ENCODE results near the gene ZMYND8. TPM values are rescaled to one million over a fixed set of nuclear protein-coding genes. Genes with fewer than 3 reads are reported as not detected.
A peak's percentile ranks its signal among the peaks of the same experiment; 100 is the strongest.

The ZMYND8 gene
- polyA plus RNA-seq, 3 donors = 1.4 to 13.8 (median 5.8) TPM

DNA sequence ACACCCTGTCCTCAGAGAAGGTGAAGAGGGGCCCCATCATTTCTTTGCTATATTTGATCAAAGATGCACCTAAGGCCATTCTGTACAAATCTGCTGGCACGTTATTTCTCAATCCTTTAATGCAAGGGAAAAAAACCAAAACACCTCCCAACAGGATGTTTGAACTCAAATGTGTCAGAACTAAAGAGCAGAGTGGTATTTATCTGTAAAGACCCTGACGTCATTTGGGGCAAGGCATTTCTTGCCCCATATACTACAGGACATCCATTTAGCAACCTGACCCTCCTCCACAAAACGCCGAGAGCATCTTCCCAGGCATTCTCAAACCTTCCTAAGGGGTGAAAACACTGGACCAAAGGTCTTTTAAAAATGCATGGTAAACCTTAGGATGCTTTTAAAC is 50.8 kb downstream of the ZMYND8 start:
- no peak overlapping the region for H3K9ac ChIP-seq (ENCODE audit: insufficient read depth, low read length, poor library complexity, severe bottlenecking)
- Mint-ChIP-seq H3K27me3 (ENCODE audit: low read depth in 3 of 3) (peaks cover 0 to 3% (median 0%) of the 10 kb centered on the region in 3 donors), H3K36me3 (peaks cover 56 to 93% of the 10 kb centered on the region in 2 donors), H3K27ac (no peak overlapping the region), H3K4me1 (peaks cover 5% of the 10 kb centered on the region), H3K9me3 (no peaks in the 10 kb centered on the region), H3K4me3 (no peak overlapping the region)
- DNase-seq = no peak
- H3K9me3 ChIP-seq (replicated peaks in 1 of 2; ENCODE audit: control insufficient read depth in 1 of 2, insufficient read depth in 1 of 2, low read length in 2 of 2) = no peaks in the 10 kb centered on the region
- no peak overlapping the region for H3K4me2 ChIP-seq (replicated peaks; ENCODE audit: extremely low read depth, low read length, poor library complexity, severe bottlenecking)
- H3K27me3 ChIP-seq (ENCODE audit: control insufficient read depth in 2 of 2, insufficient read depth in 2 of 2, low read length in 2 of 2) = no peaks in the 10 kb centered on the region
- H3K4me3 ChIP-seq (replicated peaks in 1 of 3; ENCODE audit: low read depth in 2 of 3, low read length in 3 of 3) = no peak overlapping the region
- no peak overlapping the region for H3K27ac ChIP-seq (ENCODE audit: low read depth in 1 of 2, low read length in 2 of 2)
- TF ChIP-seq, protein P1, sequence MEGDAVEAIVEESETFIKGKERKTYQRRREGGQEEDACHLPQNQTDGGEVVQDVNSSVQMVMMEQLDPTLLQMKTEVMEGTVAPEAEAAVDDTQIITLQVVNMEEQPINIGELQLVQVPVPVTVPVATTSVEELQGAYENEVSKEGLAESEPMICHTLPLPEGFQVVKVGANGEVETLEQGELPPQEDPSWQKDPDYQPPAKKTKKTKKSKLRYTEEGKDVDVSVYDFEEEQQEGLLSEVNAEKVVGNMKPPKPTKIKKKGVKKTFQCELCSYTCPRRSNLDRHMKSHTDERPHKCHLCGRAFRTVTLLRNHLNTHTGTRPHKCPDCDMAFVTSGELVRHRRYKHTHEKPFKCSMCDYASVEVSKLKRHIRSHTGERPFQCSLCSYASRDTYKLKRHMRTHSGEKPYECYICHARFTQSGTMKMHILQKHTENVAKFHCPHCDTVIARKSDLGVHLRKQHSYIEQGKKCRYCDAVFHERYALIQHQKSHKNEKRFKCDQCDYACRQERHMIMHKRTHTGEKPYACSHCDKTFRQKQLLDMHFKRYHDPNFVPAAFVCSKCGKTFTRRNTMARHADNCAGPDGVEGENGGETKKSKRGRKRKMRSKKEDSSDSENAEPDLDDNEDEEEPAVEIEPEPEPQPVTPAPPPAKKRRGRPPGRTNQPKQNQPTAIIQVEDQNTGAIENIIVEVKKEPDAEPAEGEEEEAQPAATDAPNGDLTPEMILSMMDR (IDR thresholded peaks at IDR 0.05) = no peak
- no CpG with 5 or more reads among the region's 4 CpGs for WGBS (ENCODE audit: insufficient coverage)
- H2AFZ ChIP-seq (ENCODE audit: insufficient read depth, low read depth, low read length, poor library complexity, severe bottlenecking) = no peak overlapping the region
- no peaks in the 10 kb centered on the region for H3K4me1 ChIP-seq (ENCODE audit: control insufficient read depth in 1 of 2, insufficient read depth in 2 of 2, low read length in 2 of 2)
- H3K79me2 ChIP-seq (ENCODE audit: insufficient read depth, low read length) = peaks cover 52% of the 10 kb centered on the region
- H3K36me3 ChIP-seq (replicated peaks in 1 of 2; ENCODE audit: control insufficient read depth in 1 of 2, insufficient read depth in 2 of 2, low read length in 2 of 2) = peaks cover 64 to 92% of the 10 kb centered on the region in 2 donors
- H4K20me1 ChIP-seq (ENCODE audit: insufficient read depth, low read length) = peaks cover 21% of the 10 kb centered on the region
- intact Hi-C loops (cut with micrococcal nuclease) = no loop called here

DNA sequence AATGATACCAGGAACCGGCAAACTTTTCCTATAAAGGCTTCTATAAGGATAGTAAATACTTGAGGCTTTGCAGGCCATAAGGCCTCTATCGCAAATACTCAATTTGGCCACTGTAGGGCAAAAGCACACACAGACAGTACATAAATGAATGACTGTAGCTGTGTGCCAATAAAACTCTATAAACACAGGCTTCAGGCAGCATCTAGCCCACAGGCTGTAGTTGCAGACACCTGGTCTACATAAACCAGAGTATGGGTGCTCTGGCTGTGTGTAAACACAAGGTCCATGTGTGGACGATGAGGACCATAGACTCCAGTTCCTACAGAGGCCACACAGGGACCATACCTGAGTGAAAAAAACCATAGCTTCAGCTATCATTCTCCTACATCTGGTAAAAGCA is 52.2 kb downstream of the ZMYND8 start:
- whole genome bisulfite sequencing (ENCODE audit: insufficient coverage) = no CpG with 5 or more reads among the region's 3 CpGs
- DNase-seq = no peak
- H3K27me3 ChIP-seq (ENCODE audit: control insufficient read depth in 2 of 2, insufficient read depth in 2 of 2, low read length in 2 of 2) = no peaks in the 10 kb centered on the region
- Mint-ChIP-seq H3K27me3 (ENCODE audit: low read depth in 3 of 3) (peaks cover 0 to 3% (median 0%) of the 10 kb centered on the region in 3 donors), H3K4me3 (no peak overlapping the region), H3K36me3 (peaks cover 53 to 86% of the 10 kb centered on the region in 2 donors), H3K9me3 (no peaks in the 10 kb centered on the region), H3K4me1 (peaks cover 5% of the 10 kb centered on the region), H3K27ac (peak overlapping the region in 1 of 7 donors; percentile 13)
- no peak overlapping the region for H3K4me3 ChIP-seq (replicated peaks in 1 of 3; ENCODE audit: low read depth in 2 of 3, low read length in 3 of 3)
- no peak overlapping the region for H3K9ac ChIP-seq (ENCODE audit: insufficient read depth, low read length, poor library complexity, severe bottlenecking)
- no peak overlapping the region for H2AFZ ChIP-seq (ENCODE audit: insufficient read depth, low read depth, low read length, poor library complexity, severe bottlenecking)
- no peaks in the 10 kb centered on the region for H3K9me3 ChIP-seq (replicated peaks in 1 of 2; ENCODE audit: control insufficient read depth in 1 of 2, insufficient read depth in 1 of 2, low read length in 2 of 2)
- H3K4me1 ChIP-seq (ENCODE audit: control insufficient read depth in 1 of 2, insufficient read depth in 2 of 2, low read length in 2 of 2) = no peaks in the 10 kb centered on the region
- no peak overlapping the region for H3K4me2 ChIP-seq (replicated peaks; ENCODE audit: extremely low read depth, low read length, poor library complexity, severe bottlenecking)
- intact Hi-C loops (cut with micrococcal nuclease) = no loop called here
- H3K36me3 ChIP-seq (replicated peaks in 1 of 2; ENCODE audit: control insufficient read depth in 1 of 2, insufficient read depth in 2 of 2, low read length in 2 of 2) = peaks cover 56 to 92% of the 10 kb centered on the region in 2 donors
- no peak overlapping the region for H3K27ac ChIP-seq (ENCODE audit: low read depth in 1 of 2, low read length in 2 of 2)
- peaks cover 14% of the 10 kb centered on the region for H4K20me1 ChIP-seq (ENCODE audit: insufficient read depth, low read length)
- TF ChIP-seq, protein P1 (IDR thresholded peaks at IDR 0.05) = no peak
- H3K79me2 ChIP-seq (ENCODE audit: insufficient read depth, low read length) = peaks cover 45% of the 10 kb centered on the region

Measured in CD14-positive monocyte (primary cell).